ENCODE measurements around the gene BRME1. TPM values are rescaled to one million over a fixed set of nuclear protein-coding genes. Genes with fewer than 3 reads are reported as not detected.

Gene BRME1
- total RNA-seq, 1 experiment from 2014 or later: 13.9 TPM

DNA sequence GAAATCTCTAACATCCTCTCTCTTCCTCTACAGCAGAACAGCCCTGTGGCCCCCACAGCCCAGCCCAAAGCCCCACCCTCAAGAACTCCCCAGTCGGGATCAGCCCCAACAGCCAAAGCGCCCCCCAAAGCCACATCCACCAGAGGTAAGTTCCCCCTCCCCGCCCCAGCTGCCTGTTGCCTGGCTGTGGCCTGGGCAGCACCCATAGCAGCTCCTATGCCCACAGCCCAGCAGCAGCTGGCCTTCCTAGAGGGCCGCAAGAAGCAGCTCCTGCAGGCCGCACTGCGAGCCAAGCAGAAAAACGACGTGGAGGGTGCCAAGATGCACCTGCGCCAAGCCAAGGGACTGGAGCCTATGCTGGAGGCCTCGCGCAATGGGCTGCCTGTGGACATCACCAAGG lies 14.6 kb upstream of the BRME1 start:
- no peak overlapping the region for H3K4me2 ChIP-seq
- H3K4me1 ChIP-seq (replicated peaks; ENCODE audit: insufficient read depth): no peaks in the 10 kb centered on the region
- BruUV-seq (replicated peaks): no TSS peak
- H2AFZ ChIP-seq: no peak overlapping the region
- TF ChIP-seq, protein P1, sequence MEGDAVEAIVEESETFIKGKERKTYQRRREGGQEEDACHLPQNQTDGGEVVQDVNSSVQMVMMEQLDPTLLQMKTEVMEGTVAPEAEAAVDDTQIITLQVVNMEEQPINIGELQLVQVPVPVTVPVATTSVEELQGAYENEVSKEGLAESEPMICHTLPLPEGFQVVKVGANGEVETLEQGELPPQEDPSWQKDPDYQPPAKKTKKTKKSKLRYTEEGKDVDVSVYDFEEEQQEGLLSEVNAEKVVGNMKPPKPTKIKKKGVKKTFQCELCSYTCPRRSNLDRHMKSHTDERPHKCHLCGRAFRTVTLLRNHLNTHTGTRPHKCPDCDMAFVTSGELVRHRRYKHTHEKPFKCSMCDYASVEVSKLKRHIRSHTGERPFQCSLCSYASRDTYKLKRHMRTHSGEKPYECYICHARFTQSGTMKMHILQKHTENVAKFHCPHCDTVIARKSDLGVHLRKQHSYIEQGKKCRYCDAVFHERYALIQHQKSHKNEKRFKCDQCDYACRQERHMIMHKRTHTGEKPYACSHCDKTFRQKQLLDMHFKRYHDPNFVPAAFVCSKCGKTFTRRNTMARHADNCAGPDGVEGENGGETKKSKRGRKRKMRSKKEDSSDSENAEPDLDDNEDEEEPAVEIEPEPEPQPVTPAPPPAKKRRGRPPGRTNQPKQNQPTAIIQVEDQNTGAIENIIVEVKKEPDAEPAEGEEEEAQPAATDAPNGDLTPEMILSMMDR (conservative IDR thresholded peaks at IDR 0.05): no peak
- TF ChIP-seq EZH2 (IDR thresholded peaks at IDR 0.05; ENCODE audit: low read depth): no peak
- DNase-seq: no peak
- intact Hi-C loops (cut with micrococcal nuclease; ENCODE audit: unreplicated experiment): no loop called here
- CTCF ChIA-PET: no interaction called here
- no peaks in the 10 kb centered on the region for H3K27me3 ChIP-seq (ENCODE audit: insufficient read depth, low read depth)
- peaks cover 23% of the 10 kb centered on the region for H3F3A ChIP-seq (ENCODE audit: insufficient read depth, low read depth)
- H3K9me2 ChIP-seq (ENCODE audit: insufficient read depth): no peaks in the 10 kb centered on the region
- no peak overlapping the region for H3K27ac ChIP-seq
- no peaks in the 10 kb centered on the region for H3K79me2 ChIP-seq (ENCODE audit: low read depth)
- POLR2A ChIA-PET (ENCODE audit: unreplicated experiment): no interaction called here
- no peak overlapping the region for H3K4me3 ChIP-seq
- H3K36me3 ChIP-seq (ENCODE audit: low read depth): peaks cover 37% of the 10 kb centered on the region
- no peaks in the 10 kb centered on the region; the same call in 1 of the 2 replicates for H3K9me3 ChIP-seq (ENCODE audit: insufficient read depth, low read depth)
- no peaks in the 10 kb centered on the region for H4K20me1 ChIP-seq (ENCODE audit: insufficient read depth)

DNA sequence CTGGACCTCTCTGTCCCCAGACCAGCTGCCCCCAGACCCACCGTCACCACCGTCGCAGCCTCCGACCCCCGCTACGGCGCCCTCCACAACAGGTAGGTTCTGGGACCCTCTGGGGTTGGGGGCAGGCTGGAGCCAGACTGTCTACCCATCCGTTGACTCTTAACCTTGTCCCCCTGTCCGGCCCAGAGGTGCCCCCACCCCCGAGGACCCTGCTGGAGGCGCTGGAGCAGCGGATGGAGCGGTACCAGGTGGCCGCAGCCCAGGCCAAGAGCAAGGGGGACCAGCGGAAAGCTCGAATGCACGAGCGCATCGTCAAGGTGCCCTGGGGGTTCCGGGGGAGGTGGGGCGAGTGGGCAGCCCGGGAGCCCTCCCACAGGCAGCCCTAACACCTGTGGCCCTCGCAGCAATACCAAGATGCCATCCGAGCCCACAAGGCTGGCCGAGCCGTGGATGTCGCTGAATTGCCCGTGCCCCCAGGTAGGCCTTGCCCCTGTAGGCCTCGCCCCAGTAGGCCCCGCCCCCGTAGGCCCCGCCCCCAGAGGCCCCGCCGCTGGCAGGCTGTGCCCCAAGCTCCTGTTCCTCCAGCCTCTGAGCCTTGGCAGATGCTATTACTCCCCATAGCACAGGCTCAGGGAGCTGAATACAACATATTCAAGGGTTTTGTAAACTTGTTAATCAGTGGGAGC lies 13.0 kb upstream of the BRME1 start:
- TF ChIP-seq EZH2 (IDR thresholded peaks at IDR 0.05; ENCODE audit: low read depth): no peak
- TF ChIP-seq, protein P1 (conservative IDR thresholded peaks at IDR 0.05): no peak
- intact Hi-C loops (cut with micrococcal nuclease; ENCODE audit: unreplicated experiment): no loop called here
- Histone ChIP-seq H3K9me3 (ENCODE audit: insufficient read depth, low read depth) (no peaks in the 10 kb centered on the region; the same call in 1 of the 2 replicates), H3K79me2 (ENCODE audit: low read depth) (no peaks in the 10 kb centered on the region), H2AFZ (no peak overlapping the region), H3K27ac (no peak overlapping the region), H3K36me3 (ENCODE audit: low read depth) (peaks cover 50% of the 10 kb centered on the region), H3K4me2 (no peak overlapping the region), H3K27me3 (ENCODE audit: insufficient read depth, low read depth) (no peaks in the 10 kb centered on the region), H3F3A (ENCODE audit: insufficient read depth, low read depth) (peaks cover 17% of the 10 kb centered on the region), H3K4me3 (no peak overlapping the region), H4K20me1 (ENCODE audit: insufficient read depth) (no peaks in the 10 kb centered on the region), H3K4me1 (replicated peaks; ENCODE audit: insufficient read depth) (no peaks in the 10 kb centered on the region), H3K9me2 (ENCODE audit: insufficient read depth) (no peaks in the 10 kb centered on the region)
- ChIA-PET POLR2A (ENCODE audit: unreplicated experiment) (interaction anchor here (0.5 kb wide), 1 partner anchor 22 kb away, joined by 7 read pairs; no protein-coding TSS in a partner anchor), CTCF (interaction anchor here (0.5 kb wide), 1 partner anchor 15 kb away, joined by 4 read pairs; no protein-coding TSS in a partner anchor)
- BruUV-seq (replicated peaks): no TSS peak
- no peak for DNase-seq

DNA sequence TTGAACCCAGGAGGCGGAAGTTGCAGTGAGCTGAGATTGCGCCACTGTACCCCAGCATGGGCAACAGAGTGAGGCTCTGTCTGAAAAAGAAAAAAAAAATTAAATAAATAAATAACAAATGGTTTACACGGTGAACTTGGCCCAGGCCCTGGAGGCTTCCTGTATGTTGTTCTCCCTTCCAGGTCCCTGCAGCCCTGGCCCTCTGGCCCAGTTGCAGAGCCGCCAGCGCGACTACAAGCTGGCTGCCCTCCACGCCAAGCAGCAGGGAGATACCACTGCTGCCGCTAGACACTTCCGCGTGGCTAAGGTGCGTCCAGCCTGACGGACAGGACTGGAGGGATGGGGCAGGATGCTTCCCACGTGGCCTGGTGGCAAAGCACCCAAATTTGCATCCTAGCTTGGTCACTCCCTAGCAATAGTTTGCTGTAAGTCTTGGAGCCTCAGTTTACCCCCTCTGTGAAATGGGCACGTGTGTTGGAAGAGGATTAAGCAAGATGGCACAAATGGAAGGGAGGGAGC lies 12.0 kb upstream of the BRME1 start:
- Histone ChIP-seq H3K27me3 (ENCODE audit: insufficient read depth, low read depth) (no peaks in the 10 kb centered on the region), H3K9me3 (ENCODE audit: insufficient read depth, low read depth) (no peaks in the 10 kb centered on the region; the same call in 1 of the 2 replicates), H3K27ac (no peak overlapping the region), H2AFZ (no peak overlapping the region), H3K79me2 (ENCODE audit: low read depth) (no peaks in the 10 kb centered on the region), H4K20me1 (ENCODE audit: insufficient read depth) (no peaks in the 10 kb centered on the region), H3K36me3 (ENCODE audit: low read depth) (peaks cover 51% of the 10 kb centered on the region), H3F3A (ENCODE audit: insufficient read depth, low read depth) (peaks cover 17% of the 10 kb centered on the region), H3K4me3 (no peak overlapping the region), H3K4me2 (no peak overlapping the region), H3K4me1 (replicated peaks; ENCODE audit: insufficient read depth) (no peaks in the 10 kb centered on the region), H3K9me2 (ENCODE audit: insufficient read depth) (no peaks in the 10 kb centered on the region)
- no peak for DNase-seq
- CTCF ChIA-PET: no interaction called here
- no TSS peak for BruUV-seq (replicated peaks)
- TF ChIP-seq EZH2 (IDR thresholded peaks at IDR 0.05; ENCODE audit: low read depth): no peak
- TF ChIP-seq, protein P1 (conservative IDR thresholded peaks at IDR 0.05): no peak
- intact Hi-C loops (cut with micrococcal nuclease; ENCODE audit: unreplicated experiment): no loop called here
- POLR2A ChIA-PET (ENCODE audit: unreplicated experiment): no interaction called here
